Measurements from ENCODE around the gene RSF1. TPM values are rescaled to one million over a fixed set of nuclear protein-coding genes. Genes with fewer than 3 reads are reported as not detected.

RSF1 gene
- total RNA-seq, 1 experiment from 2014 or later: 79.8 TPM

DNA sequence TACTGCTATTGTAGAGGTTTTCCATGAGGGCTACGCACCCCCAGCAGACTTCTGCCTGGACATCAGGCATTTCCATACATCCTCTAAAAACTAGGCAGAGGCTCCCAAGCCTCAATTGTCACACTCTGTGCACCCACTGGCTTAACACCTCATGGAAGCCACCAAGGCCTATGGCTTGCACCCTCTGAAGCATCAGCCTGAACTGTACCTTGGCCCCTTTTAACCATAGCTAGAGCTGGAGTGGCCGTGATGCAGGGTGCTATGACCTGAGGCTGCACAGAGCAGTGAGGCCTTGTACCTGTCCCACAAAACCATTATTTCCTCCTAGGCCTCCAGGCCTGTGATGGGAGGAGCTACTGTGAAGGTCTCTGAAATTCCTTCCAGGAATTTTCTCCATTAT is 34.3 kb upstream of the RSF1 start:
- H3K27ac Mint-ChIP-seq: no peak overlapping the region
- no peak overlapping the region for H3K4me3 Mint-ChIP-seq
- CTCF ChIA-PET: no interaction called here
- POLR2A ChIA-PET: no interaction called here
- DNase-seq (ENCODE audit: low spot score) (no peak), ATAC-seq (no peak)
- H3K36me3 Mint-ChIP-seq: peaks cover 57% of the 10 kb centered on the region
- TF ChIP-seq ZNF263 (CRISPR knock-in tag; IDR thresholded peaks at IDR 0.05; ENCODE audit: low read depth): no peak
- TF ChIP-seq, protein P1, sequence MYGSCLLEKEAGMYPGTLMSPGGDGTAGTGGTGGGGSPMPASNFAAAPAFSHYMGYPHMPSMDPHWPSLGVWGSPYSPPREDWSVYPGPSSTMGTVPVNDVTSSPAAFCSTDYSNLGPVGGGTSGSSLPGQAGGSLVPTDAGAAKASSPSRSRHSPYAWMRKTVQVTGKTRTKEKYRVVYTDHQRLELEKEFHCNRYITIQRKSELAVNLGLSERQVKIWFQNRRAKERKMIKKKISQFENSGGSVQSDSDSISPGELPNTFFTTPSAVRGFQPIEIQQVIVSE (CRISPR knock-in tag; IDR thresholded peaks at IDR 0.05; ENCODE audit: borderline replicate concordance): no peak
- no peak for TF ChIP-seq GRHL2 (CRISPR knock-in tag; IDR thresholded peaks at IDR 0.05; ENCODE audit: insufficient replicate concordance, severe bottlenecking)
- TF ChIP-seq, protein P2, sequence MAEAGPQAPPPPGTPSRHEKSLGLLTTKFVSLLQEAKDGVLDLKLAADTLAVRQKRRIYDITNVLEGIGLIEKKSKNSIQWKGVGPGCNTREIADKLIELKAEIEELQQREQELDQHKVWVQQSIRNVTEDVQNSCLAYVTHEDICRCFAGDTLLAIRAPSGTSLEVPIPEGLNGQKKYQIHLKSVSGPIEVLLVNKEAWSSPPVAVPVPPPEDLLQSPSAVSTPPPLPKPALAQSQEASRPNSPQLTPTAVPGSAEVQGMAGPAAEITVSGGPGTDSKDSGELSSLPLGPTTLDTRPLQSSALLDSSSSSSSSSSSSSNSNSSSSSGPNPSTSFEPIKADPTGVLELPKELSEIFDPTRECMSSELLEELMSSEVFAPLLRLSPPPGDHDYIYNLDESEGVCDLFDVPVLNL (CRISPR knock-in tag; IDR thresholded peaks at IDR 0.05; ENCODE audit: borderline replicate concordance, low read depth): no peak
- TF ChIP-seq, protein P3, sequence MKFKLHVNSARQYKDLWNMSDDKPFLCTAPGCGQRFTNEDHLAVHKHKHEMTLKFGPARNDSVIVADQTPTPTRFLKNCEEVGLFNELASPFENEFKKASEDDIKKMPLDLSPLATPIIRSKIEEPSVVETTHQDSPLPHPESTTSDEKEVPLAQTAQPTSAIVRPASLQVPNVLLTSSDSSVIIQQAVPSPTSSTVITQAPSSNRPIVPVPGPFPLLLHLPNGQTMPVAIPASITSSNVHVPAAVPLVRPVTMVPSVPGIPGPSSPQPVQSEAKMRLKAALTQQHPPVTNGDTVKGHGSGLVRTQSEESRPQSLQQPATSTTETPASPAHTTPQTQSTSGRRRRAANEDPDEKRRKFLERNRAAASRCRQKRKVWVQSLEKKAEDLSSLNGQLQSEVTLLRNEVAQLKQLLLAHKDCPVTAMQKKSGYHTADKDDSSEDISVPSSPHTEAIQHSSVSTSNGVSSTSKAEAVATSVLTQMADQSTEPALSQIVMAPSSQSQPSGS (CRISPR knock-in tag; IDR thresholded peaks at IDR 0.05; ENCODE audit: borderline replicate concordance, low read depth): no peak
- TF ChIP-seq CREB1 (CRISPR knock-in tag; IDR thresholded peaks at IDR 0.05): no peak
- TF ChIP-seq, protein P4, sequence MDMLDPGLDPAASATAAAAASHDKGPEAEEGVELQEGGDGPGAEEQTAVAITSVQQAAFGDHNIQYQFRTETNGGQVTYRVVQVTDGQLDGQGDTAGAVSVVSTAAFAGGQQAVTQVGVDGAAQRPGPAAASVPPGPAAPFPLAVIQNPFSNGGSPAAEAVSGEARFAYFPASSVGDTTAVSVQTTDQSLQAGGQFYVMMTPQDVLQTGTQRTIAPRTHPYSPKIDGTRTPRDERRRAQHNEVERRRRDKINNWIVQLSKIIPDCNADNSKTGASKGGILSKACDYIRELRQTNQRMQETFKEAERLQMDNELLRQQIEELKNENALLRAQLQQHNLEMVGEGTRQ (CRISPR knock-in tag; IDR thresholded peaks at IDR 0.05): no peak
- TF ChIP-seq, protein P5, sequence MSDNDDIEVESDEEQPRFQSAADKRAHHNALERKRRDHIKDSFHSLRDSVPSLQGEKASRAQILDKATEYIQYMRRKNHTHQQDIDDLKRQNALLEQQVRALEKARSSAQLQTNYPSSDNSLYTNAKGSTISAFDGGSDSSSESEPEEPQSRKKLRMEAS (CRISPR knock-in tag; IDR thresholded peaks at IDR 0.05): no peak
- TF ChIP-seq, protein P6, sequence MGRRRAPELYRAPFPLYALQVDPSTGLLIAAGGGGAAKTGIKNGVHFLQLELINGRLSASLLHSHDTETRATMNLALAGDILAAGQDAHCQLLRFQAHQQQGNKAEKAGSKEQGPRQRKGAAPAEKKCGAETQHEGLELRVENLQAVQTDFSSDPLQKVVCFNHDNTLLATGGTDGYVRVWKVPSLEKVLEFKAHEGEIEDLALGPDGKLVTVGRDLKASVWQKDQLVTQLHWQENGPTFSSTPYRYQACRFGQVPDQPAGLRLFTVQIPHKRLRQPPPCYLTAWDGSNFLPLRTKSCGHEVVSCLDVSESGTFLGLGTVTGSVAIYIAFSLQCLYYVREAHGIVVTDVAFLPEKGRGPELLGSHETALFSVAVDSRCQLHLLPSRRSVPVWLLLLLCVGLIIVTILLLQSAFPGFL (CRISPR knock-in tag; IDR thresholded peaks at IDR 0.05; ENCODE audit: borderline replicate concordance): no peak
- TF ChIP-seq OVOL2 (CRISPR knock-in tag; IDR thresholded peaks at IDR 0.05; ENCODE audit: borderline replicate concordance): no peak
- TF ChIP-seq KAT7 (CRISPR knock-in tag; IDR thresholded peaks at IDR 0.05; ENCODE audit: borderline replicate concordance): no peak
- TF ChIP-seq ESRRA (CRISPR knock-in tag; IDR thresholded peaks at IDR 0.05; ENCODE audit: borderline replicate concordance): no peak
- TF ChIP-seq SMAD3 (CRISPR knock-in tag; IDR thresholded peaks at IDR 0.05; ENCODE audit: borderline replicate concordance): no peak
- TF ChIP-seq ZBTB21 (CRISPR knock-in tag; IDR thresholded peaks at IDR 0.05; ENCODE audit: borderline replicate concordance): no peak
- TF ChIP-seq, protein P7, sequence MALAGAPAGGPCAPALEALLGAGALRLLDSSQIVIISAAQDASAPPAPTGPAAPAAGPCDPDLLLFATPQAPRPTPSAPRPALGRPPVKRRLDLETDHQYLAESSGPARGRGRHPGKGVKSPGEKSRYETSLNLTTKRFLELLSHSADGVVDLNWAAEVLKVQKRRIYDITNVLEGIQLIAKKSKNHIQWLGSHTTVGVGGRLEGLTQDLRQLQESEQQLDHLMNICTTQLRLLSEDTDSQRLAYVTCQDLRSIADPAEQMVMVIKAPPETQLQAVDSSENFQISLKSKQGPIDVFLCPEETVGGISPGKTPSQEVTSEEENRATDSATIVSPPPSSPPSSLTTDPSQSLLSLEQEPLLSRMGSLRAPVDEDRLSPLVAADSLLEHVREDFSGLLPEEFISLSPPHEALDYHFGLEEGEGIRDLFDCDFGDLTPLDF (CRISPR knock-in tag; IDR thresholded peaks at IDR 0.05): no peak
- peaks cover 57% of the 10 kb centered on the region for H3K9me3 Mint-ChIP-seq
- peaks cover 4% of the 10 kb centered on the region; the same call in 1 of the 2 replicates for H3K27me3 Mint-ChIP-seq (ENCODE audit: low read depth)
- H3K4me1 Mint-ChIP-seq: no peaks in the 10 kb centered on the region; the same call in 1 of the 2 replicates

DNA sequence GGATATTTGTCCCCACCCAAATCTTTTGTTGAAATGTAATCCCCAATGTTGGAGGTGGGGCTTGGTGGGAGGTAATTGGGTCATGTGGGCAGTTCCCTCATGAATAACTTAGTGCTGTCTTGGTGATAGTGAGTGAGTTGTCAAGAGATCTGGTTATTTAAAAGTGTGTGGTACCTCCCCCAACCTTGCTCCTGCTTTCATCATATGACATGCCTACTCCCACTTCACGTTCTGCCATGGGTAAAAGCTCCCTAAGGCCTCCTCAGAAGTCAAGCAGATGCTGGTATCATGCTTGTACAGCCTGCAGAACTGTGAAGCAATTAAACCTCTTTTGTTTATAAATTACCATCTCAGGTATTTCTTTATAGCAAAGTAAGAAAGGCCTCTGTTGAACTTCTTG is 31.0 kb upstream of the RSF1 start:
- Mint-ChIP-seq H3K27ac (no peak overlapping the region), H3K9me3 (peaks cover 43% of the 10 kb centered on the region), H3K4me3 (no peak overlapping the region), H3K27me3 (ENCODE audit: low read depth) (peaks cover 4% of the 10 kb centered on the region; the same call in 1 of the 2 replicates), H3K4me1 (no peaks in the 10 kb centered on the region), H3K36me3 (peaks cover 46% of the 10 kb centered on the region)
- DNase-seq (ENCODE audit: low spot score) (no peak), ATAC-seq (no peak)
- POLR2A ChIA-PET: no interaction called here
- CTCF ChIA-PET: no interaction called here
- TF ChIP-seq ZNF263 (CRISPR knock-in tag; IDR thresholded peaks at IDR 0.05; ENCODE audit: low read depth) (no peak), FOXK1 (CRISPR knock-in tag; IDR thresholded peaks at IDR 0.05) (no peak), EMX1 (CRISPR knock-in tag; IDR thresholded peaks at IDR 0.05) (no peak), ZBTB21 (CRISPR knock-in tag; IDR thresholded peaks at IDR 0.05; ENCODE audit: borderline replicate concordance) (no peak), ZNF138 (CRISPR knock-in tag; conservative IDR thresholded peaks at IDR 0.05) (no peak), ZNF317 (CRISPR knock-in tag; IDR thresholded peaks at IDR 0.05; ENCODE audit: borderline replicate concordance, low read depth) (no peak), CBFB (CRISPR knock-in tag; IDR thresholded peaks at IDR 0.05; ENCODE audit: low read depth) (no peak), GTF2I (CRISPR knock-in tag; conservative IDR thresholded peaks at IDR 0.05) (no peak), ETV6 (CRISPR knock-in tag; IDR thresholded peaks at IDR 0.05) (no peak), SOX15 (CRISPR knock-in tag; IDR thresholded peaks at IDR 0.05) (no peak), NR1H2 (CRISPR knock-in tag; IDR thresholded peaks at IDR 0.05) (no peak)
- TF ChIP-seq, protein P8, sequence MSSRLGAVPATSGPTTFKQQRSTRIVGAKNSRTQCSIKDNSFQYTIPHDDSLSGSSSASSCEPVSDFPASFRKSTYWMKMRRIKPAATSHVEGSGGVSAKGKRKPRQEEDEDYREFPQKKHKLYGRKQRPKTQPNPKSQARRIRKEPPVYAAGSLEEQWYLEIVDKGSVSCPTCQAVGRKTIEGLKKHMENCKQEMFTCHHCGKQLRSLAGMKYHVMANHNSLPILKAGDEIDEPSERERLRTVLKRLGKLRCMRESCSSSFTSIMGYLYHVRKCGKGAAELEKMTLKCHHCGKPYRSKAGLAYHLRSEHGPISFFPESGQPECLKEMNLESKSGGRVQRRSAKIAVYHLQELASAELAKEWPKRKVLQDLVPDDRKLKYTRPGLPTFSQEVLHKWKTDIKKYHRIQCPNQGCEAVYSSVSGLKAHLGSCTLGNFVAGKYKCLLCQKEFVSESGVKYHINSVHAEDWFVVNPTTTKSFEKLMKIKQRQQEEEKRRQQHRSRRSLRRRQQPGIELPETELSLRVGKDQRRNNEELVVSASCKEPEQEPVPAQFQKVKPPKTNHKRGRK (CRISPR knock-in tag; IDR thresholded peaks at IDR 0.05; ENCODE audit: borderline replicate concordance): no peak
- TF ChIP-seq, protein P5 (CRISPR knock-in tag; IDR thresholded peaks at IDR 0.05): no peak
- TF ChIP-seq, protein P9, sequence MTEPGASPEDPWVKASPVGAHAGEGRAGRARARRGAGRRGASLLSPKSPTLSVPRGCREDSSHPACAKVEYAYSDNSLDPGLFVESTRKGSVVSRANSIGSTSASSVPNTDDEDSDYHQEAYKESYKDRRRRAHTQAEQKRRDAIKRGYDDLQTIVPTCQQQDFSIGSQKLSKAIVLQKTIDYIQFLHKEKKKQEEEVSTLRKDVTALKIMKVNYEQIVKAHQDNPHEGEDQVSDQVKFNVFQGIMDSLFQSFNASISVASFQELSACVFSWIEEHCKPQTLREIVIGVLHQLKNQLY (CRISPR knock-in tag; IDR thresholded peaks at IDR 0.05): no peak

Data from WTC11 (cell line).